Measurements from ENCODE around the gene FOXP1.

DNA sequence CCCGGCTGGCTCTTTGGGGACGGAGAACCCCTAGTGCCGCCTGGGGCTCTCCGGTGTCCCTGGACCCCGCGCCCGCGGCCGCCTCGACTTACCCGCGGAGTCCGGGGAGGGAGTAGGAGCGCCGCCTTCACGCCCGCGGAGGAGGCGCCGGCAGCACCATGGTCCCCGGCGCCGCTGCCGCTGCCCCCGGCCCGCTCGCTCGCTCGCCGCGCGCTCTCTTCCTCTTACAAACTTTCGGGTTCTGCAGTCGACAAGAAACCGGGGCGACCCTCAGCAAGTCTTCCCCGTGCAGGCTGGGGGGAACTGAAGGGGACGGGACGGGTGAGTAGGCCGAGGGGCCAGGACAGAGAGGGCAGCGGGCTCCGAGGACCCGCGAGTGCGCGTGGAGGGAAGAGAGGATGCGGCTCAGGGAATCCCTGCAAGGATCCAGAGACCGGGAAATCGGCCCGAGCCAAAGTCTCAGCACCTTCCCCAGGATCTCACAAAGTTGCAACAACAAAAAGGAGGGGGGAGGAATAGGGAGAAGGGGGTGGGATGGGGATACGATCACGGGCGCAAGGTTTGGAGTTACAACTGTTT lies 2.0 kb downstream of the FOXP1 start:
- TF ChIP-seq, protein P1, sequence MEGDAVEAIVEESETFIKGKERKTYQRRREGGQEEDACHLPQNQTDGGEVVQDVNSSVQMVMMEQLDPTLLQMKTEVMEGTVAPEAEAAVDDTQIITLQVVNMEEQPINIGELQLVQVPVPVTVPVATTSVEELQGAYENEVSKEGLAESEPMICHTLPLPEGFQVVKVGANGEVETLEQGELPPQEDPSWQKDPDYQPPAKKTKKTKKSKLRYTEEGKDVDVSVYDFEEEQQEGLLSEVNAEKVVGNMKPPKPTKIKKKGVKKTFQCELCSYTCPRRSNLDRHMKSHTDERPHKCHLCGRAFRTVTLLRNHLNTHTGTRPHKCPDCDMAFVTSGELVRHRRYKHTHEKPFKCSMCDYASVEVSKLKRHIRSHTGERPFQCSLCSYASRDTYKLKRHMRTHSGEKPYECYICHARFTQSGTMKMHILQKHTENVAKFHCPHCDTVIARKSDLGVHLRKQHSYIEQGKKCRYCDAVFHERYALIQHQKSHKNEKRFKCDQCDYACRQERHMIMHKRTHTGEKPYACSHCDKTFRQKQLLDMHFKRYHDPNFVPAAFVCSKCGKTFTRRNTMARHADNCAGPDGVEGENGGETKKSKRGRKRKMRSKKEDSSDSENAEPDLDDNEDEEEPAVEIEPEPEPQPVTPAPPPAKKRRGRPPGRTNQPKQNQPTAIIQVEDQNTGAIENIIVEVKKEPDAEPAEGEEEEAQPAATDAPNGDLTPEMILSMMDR (IDR thresholded peaks at IDR 0.05; ENCODE audit: insufficient read depth, low read depth, low read length) = no peak
- no peak for TF ChIP-seq EZH2 (IDR thresholded peaks at IDR 0.05; ENCODE audit: insufficient read depth, low read length)

Data from astrocyte (in vitro differentiated cells and primary cell).